Muscle of arm (tissue), 12 donors: Measurements from ENCODE around the gene APIP. TPM values are rescaled to one million over a fixed set of nuclear protein-coding genes. Genes with fewer than 3 reads are reported as not detected.

Source experiments
- DNase-seq: peaks from one replicate; pipeline ENCODE4 v3.0.0-alpha.2; 2013
- polyA plus RNA-seq, 12 donors: library from polyadenylated mRNA; unstranded; fragments of 120-200 nt; gene quantifications; one replicate each; pipeline ENCODE4 v1.2.1, GENCODE V29; 2013; ENCODE audit not compliant: insufficient read length in 12 of 12

APIP gene
- polyA plus RNA-seq, 12 donors: 20.8 to 33.7 (median 26.8) TPM; not detected in 1

DNA sequence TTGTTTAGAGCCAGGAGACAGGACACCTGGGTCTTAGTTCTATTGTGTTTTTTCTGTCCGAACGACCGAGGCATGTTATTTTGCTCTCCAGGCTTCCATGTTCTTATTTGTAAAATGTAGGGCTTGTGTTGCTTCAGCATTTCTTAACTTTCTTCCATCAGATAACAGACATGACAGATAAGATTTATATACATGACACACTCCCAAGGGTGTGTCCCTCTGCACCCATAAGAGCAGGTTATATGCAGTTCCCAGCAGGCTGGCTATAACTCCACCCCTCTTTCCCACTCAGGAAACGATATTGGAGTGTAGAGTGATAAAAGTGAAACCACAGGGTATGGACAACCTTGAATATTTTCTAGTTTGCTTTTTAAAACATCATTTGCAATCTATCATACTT lies 65.8 kb downstream of the APIP start:
- no peak for DNase-seq

DNA sequence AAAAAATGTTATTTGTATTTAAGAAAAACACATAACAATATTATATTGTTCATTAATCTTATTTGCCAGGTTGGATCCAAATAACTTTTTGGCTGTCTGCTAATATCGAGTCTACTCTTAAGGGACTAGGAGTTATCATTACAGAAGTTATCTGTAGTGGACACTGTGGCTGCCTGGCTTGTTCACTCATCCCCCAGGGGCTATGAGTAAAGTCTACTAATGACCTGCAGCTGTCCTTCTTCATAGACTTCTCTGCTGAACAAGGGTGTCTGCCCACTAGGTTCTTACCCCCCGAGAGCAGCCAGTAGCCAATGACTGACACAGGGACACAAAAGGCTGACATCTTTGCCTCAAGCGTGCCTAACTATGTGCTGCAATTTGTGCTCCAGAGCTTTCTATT lies 69.7 kb downstream of the APIP start:
- no peak for DNase-seq

DNA sequence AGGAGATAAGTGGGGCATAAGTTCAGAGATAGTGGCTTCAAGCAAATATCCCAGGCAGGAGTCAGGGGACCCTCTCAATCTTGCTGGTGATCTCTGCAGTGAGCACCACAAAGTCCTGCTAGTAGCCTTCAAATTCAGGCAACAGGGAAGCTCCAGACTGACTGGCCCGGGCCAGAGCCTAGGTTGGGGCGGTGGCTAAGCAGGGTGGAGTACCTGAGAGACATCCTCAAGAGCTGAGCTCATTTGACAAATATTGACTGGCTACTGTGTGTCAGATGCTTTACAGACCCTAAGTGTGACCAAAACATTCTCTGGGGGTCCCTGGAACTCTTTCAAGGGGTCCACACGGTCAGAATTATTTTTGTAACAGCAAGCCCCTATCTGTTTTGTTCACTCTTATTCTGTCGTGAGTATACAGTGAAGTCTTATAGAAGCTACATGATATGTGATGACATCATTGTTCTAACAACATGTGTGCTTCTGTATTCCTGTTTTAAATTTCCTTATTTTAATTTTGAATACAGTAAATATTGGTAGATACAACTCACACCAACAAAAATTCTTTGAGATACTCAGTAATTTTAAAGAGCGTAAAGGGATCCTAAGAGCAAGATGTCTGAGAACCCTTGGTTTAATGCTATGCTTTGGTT lies 71.6 kb downstream of the APIP start:
- DNase-seq: no peak

DNA sequence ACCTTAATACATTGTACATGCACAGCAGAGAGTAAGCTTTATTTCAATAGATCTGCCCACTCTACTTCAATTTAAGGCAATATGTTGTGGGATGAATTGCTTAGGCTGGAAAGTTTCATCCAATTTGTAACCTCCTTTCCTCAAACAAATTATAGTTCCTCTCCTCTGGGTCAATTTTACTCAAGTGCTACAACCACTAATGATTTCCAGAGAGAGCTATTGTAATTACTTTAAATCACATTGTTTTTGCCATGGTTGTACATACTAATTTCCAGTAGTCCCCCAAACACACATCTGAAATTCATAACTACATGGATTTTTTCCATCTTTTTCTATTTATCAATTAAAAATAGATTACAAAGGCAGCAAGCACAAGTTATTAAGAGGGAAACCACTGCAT lies 72.9 kb downstream of the APIP start:
- DNase-seq: no peak

DNA sequence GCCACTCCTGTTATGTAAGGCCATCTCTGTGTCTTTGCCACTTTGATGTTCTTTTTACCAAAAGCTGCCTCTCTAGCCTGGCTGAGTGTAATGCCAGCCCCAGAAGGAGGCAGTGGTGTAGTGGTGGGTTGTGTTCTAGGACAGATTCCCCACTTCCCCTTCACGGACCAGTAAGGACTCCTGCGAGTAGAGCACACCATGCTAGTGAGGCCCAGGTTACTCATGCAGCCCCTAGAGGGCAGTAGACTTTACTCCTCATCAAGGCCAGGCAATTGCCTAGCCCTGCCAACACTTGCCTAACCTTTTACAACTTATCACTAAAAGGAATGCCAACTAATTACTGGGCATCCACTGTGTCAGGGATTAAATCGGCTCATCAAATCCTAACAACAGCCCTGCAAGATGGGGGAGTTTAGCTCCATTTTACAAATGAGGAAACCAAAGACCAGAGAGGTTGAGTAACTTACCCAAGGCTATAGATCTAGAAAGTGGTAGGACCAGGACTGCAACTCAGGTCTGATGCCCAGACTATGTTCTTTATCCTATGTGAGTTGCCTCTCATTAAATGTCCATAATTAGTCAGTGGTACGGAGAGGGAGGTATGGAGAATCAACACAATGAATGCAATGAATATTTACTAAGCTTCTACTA lies 75.3 kb downstream of the APIP start:
- DNase-seq: no peak

DNA sequence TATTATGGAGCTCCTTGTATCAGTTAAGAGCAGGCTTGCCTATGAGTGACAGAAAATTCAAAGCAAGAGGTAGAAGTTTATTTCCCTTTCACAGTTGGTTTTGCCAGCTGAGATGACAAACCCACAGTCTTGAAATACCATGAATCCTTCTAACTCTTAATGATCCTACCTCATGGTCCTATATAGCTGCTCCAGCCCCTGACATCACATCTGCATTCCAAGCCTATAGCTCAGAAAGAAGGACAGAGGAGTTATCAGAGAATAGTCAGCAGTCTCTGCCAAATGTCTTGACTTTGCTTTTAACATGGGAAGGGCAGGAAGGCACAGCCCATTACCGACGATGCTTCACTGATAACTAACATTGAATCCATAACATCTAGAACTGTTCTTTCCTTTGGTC lies 76.2 kb downstream of the APIP start:
- DNase-seq: no peak

DNA sequence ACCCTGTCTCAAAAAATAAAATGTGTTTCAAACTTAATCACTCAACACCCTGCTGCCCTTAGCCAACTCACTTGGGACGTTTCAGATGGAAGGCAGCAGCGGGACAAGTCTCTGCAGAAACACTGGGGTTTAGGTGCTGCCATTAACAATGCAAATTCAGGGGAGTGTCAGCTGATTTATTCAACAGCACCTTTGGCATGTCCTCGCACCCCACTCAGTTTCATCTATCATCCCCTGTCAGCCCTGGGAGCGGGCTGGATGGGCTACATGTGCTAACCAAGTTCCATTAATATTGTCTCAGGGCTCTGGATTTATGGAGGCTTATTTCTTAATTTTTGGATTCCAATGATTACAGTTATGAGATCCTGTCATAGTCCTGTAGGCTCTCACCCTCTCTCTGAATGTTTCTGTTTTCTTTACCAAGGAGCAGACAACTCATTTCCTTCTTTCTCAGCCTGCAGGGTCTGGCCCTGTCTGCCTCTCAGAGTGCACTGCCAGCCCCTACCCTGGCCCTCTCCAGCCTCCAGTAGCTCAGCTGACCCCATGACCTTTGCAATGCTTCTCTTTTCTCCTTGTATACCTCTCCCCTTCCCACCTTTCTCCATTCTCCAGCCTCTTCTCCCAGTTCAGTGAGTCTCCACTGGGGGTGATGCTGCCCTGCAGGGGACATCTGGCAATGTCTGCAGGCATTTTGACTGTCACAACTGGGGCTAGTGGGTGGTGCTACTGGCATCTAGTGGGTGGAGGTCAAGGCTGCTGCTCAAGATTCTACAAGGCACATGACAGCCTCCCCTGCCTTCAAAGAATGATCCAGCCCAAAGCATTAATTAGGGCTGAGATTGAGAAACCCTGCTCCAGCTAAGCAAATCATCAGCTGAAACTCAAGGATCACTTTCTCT lies 79.0 kb downstream of the APIP start:
- no peak for DNase-seq

DNA sequence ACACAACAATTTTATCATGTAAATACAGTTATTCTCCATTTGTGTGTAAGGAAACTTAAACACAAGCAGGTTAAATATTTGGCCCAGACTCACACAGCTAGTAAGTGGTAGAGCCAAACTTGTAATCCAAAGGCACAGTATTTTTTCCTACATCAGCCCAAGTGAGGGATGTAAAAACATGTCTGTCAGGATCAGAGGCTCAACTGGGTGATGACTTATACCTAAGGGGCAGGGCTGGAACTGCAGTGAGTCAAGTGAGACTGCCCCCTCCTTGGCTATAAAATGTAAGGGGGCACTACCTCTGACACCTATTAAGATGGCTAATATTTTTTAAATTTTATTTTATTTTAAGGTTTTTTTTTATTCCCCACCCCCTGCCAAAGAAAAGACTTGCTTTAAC lies 82.6 kb downstream of the APIP start:
- no peak for DNase-seq

Other genes with a start within 250 kb of the APIP start
- 10 to 100 TPM in 11 of 12 donors, not detected in 1; 23.2 to 32.8 (median 26.5) TPM for gene PDHX, start 239 bp upstream of the APIP start, polyA plus RNA-seq
- gene CD44, start 222.8 kb upstream of the APIP start, polyA plus RNA-seq: 100 to 1,000 TPM; 104 to 858 (median 184) TPM